HG02763 (cell line): ENCODE data around the gene FOXJ1.
"Not testable (repeated sequence)": the region's sequence is repeated elsewhere in the genome, so short reads cannot be mapped to it uniquely, and the experiment has no call there.

Experiments
- ATAC-seq: cut with Tn5 transposase; IDR thresholded peaks from one replicate; pipeline ENCODE4 v1.9.1; 2021; ENCODE audit warnings: mild to moderate bottlenecking, moderate library complexity; ENCODE audit not compliant: unreplicated experiment

Gene FOXJ1

GRCh38 chr17:76141212-76142038 is at the start of gene FOXJ1:
TSS of gene FOXJ1 (minus strand) at chr17:76141245. CDS start at chr17:76140395, 850 bp downstream.
- ATAC-seq, result peak; percentile 65

GRCh38 chr17:76189741-76190140 is 48.7 kb upstream of the FOXJ1 start:
- ATAC-seq, result no peak

DNA sequence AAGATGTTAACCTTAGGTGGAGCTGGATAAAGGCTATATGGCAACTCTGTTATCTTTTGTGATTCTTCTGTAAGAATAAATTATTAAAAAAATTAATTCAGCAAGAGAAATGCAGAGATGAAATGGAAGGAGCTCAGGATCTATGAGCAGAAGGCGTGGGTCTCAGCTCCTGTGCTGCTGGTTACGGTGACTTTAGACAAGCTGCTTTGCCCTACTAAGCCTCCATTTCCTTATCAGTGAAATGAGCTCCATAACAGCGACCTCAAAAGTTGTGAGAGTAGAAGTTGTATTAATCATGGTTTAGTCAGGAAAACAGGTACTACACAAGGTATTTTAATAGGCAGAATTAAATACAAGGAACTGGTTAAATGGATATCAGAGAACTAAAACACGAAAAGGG is 48.2 kb upstream of the FOXJ1 start:
- ATAC-seq, result no peak

- ATAC-seq, result no peak
Observed at GRCh38 chr17:76188213-76189016, 47.4 kb upstream of the FOXJ1 start.

GRCh38 chr17:76186774-76187173 is 45.7 kb upstream of the FOXJ1 start:
- ATAC-seq, result not testable (repeated sequence)

GRCh38 chr17:76184290-76184689 is 43.2 kb upstream of the FOXJ1 start:
- ATAC-seq, result no peak

- no peak for ATAC-seq
Observed at GRCh38 chr17:76182016-76182764, 41.1 kb upstream of the FOXJ1 start.

- ATAC-seq, result no peak
Observed at GRCh38 chr17:76179496-76180467, 38.7 kb upstream of the FOXJ1 start.

- no peak for ATAC-seq
Observed at GRCh38 chr17:76178124-76178523, 37.1 kb upstream of the FOXJ1 start.

- ATAC-seq, result no peak
Observed at GRCh38 chr17:76176701-76177574, 35.9 kb upstream of the FOXJ1 start.

- ATAC-seq, result no peak
Observed at GRCh38 chr17:76174037-76174436, 33.0 kb upstream of the FOXJ1 start.

GRCh38 chr17:76173474-76173873 is 32.4 kb upstream of the FOXJ1 start:
- ATAC-seq, result no peak

- no peak for ATAC-seq
Observed at GRCh38 chr17:76171706-76172105, 30.7 kb upstream of the FOXJ1 start.

DNA sequence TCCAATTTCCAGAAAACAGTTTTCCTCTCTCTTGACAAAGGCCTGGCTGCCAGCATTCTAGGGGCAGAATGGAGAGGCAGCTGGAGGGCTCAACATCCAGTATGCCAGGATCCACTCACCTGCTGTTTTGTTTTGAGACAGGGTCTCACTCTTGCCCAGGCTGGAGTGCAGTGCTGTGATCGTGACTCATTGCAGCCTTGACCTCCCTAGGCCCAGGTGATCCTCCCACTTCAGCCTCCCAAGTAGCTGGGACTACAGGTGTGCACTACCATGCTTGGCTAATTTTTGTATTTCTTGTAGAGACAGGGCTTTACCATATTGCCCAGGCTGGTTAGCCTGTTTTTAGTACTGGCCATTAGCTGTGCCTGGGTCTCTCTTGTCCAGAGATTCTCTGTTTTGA is 29.1 kb upstream of the FOXJ1 start:
- no peak for ATAC-seq

GRCh38 chr17:76166906-76167305 is 25.9 kb upstream of the FOXJ1 start:
- no peak for ATAC-seq

- ATAC-seq, result no peak
Observed at GRCh38 chr17:76166168-76166567, 25.1 kb upstream of the FOXJ1 start.

DNA sequence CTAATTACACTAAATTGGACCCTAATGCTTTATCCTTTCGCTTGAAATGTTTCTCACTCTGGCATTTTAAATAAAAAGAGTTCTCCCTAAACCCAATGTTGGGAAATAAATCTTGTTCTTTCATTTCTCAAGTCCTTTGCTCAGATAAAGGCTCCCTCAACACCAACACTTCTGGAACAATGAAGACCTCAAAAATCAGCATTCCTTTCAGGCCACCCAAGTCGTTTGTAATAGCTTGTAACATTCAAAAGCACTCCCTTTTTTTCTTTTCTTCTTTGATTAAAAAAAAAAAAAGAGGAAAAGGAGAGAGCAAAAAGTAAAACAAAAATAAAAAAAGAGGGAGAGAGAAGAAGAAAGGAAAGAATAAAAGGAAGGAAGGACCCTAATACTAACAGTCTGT is 23.3 kb upstream of the FOXJ1 start:
- no peak for ATAC-seq

DNA sequence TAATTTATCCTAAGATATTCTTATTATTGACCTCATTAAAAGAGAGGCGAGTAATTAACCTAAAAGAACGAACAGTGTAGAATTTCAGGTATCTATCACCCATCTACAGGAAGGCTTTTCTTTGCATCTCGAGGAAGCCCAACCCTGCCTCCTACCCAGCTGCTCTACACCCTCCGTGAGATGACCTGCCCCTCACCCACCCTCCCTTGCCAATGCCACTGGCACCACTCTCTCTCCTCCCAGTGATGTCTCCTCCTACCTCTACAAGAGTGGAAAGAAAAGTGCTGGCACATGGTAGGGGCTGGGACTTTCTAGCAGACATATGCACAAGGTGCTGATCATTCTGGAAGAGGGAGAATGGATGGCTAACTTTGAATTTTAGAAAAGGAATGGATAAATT is 22.9 kb upstream of the FOXJ1 start:
- no peak for ATAC-seq

GRCh38 chr17:76161619-76162266 is 20.7 kb upstream of the FOXJ1 start:
- no peak for ATAC-seq
